Fibroblast of mammary gland (primary cell): ENCODE data around the gene GNS.

ENCODE experiments used
- DNase-seq: peaks from one replicate; pipeline ENCODE4 v3.0.0-alpha.2; 2010; ENCODE audit warnings: low read depth
- H3K4me3 ChIP-seq: 2 replicates; pipeline ENCODE4 v1.5.1; 2011; ENCODE audit warnings: low read depth, mild to moderate bottlenecking, low read length, moderate library complexity; ENCODE audit not compliant: control insufficient read depth
- TF ChIP-seq, protein P1 (sequence below): conservative IDR thresholded peaks from 2 replicates; pipeline ENCODE4 v1.5.1; 2011; ENCODE audit warnings: low read depth, low read length, inconsistent platforms; ENCODE audit not compliant: control insufficient read depth, insufficient read depth

GNS gene

DNA sequence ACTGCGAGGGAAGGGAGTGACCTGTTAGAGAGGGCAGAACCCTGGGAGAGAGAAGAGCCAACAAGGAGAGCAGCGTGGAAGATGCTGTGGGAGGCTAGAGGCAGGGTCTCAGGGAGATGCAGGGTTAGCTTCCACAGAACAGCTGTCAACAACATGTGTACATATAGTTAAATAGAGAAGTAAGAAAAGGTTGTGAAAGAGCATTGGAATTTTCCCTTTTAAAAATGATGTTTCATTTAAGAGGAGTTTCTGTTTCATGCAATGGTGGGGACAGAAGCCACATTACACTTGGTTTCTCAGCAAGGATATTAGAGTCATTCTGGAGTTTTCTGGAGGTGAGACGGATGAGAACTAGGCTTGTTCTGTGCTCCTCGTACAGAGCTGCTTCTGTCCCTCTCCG, 41.4 kb upstream of the GNS start:
- no peak overlapping the region for H3K4me3 ChIP-seq
- TF ChIP-seq, protein P1, sequence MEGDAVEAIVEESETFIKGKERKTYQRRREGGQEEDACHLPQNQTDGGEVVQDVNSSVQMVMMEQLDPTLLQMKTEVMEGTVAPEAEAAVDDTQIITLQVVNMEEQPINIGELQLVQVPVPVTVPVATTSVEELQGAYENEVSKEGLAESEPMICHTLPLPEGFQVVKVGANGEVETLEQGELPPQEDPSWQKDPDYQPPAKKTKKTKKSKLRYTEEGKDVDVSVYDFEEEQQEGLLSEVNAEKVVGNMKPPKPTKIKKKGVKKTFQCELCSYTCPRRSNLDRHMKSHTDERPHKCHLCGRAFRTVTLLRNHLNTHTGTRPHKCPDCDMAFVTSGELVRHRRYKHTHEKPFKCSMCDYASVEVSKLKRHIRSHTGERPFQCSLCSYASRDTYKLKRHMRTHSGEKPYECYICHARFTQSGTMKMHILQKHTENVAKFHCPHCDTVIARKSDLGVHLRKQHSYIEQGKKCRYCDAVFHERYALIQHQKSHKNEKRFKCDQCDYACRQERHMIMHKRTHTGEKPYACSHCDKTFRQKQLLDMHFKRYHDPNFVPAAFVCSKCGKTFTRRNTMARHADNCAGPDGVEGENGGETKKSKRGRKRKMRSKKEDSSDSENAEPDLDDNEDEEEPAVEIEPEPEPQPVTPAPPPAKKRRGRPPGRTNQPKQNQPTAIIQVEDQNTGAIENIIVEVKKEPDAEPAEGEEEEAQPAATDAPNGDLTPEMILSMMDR, result no peak
- no peak for DNase-seq

DNA sequence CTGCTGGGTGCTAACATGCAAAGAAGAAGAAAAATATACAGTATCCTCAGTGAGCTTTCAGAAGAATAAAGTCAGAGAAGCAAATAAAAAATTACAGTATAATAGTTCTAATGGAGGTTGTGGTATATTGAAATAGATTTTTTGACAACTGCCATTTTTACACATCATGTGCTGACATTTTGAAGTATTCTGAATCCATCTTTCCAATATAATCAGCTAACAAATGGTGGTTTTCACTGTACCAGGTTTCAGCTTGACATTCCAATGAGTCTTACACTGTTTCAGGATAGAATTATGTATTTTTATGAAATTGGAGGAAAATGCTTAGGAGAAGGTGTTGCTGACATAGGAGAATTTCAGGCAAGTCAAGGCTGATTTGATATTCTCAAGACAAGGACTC, 39.0 kb upstream of the GNS start:
- H3K4me3 ChIP-seq, result no peak overlapping the region
- no peak for DNase-seq
- TF ChIP-seq, protein P1, result no peak

DNA sequence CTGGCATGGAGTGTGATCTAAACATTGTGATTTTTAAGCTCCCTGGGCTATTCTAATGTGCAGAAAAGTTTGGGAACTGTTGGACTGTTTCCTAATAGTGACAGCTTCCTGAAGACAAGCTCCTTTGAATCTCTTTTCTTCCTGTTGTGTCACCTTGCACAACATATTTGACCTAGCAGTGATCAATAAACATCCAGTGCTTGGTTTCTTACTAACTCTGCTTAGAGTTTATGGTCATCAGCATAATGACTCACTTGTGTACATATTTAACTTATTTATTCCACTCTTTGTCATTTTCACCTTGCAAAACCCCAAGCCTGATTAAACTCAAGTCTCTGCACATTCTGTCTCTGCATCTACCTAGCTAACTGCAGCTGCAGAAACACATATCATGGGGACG, 38.0 kb upstream of the GNS start:
- TF ChIP-seq, protein P1, result no peak
- no peak overlapping the region for H3K4me3 ChIP-seq
- DNase-seq, result no peak

DNA sequence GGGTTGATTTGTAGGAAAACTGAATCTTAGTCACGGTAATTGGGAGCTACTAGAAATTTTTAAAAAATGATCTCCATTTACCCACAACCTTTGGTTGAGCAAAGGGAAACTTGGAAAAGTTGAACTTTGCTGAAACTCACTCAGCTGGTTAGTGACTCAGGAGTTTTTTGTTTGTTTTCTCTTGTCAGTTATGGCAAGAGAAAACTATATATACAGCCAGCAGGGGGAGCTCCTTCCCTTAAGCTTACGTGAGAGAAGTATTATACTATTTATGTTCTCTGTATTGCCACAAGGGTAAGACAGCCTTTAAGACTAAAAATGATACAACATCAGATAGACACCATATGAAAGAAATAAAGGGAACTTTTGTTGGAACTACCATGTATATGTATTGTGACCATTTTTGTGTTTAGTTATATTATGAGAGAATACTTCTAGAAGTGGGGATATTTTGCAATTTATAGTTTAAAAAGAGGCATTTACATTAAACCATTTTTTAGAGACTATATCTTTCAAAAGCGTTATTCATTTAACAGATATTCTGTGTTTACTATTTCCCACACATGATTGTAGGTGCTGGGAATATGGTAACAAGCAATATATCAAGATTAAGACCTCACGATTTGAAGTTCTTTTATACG, 37.1 kb upstream of the GNS start:
- TF ChIP-seq, protein P1, result peak; percentile 83
- peak; percentile 93 for DNase-seq
- H3K4me3 ChIP-seq, result no peak overlapping the region

DNA sequence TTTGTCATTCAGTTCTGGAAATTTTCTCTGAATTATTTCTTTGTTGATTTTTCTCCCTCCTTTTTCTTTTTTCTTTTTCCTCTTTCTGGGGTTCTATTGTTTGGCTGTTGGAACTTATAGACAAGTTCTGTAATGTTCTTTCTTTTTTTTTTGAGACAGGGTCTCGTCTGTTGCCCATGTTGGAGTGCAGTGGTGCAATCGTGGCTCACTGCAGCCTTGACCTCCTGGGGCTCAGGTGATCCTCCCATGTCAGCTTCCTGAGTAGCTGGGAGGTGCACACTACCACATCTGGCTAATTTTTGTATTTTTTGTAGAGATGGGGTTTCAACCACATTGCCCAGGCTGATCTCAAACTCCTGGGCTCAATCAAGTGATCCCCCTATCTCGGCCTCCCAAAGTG, 35.1 kb upstream of the GNS start:
- no peak overlapping the region for H3K4me3 ChIP-seq
- TF ChIP-seq, protein P1, result no peak
- DNase-seq, result no peak

- TF ChIP-seq, protein P1, result no peak
- H3K4me3 ChIP-seq, result no peak overlapping the region
- no peak for DNase-seq
Measured at GRCh38 chr12:64793610-64794009, 34.4 kb upstream of the GNS start.

DNA sequence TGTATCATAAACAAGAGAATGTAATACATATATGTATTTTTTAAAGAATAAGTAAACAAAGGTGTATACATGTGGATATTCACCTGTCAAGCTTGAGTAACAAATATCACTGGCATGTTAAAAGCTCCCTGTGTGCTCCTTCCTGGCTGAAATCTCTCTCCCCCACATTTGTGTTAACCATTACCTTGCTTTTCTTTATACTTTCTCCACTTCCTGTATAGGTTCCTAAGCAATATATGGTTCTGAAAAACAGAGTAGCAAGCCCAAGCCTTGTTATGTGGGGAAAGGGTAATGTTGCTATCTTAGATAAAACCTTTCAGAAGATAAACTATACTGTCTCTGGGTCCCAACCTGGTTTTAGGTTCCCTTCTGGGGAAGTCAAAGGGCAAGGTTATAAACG, 32.9 kb upstream of the GNS start:
- DNase-seq, result no peak
- H3K4me3 ChIP-seq, result no peak overlapping the region
- TF ChIP-seq, protein P1, result no peak
